ENCODE data around the gene UST. TPM values are rescaled to one million over a fixed set of nuclear protein-coding genes. Genes with fewer than 3 reads are reported as not detected.

The UST gene
- total and polyA plus RNA-seq, 9 of the 15 experiments (the other 6 are each of a cell fraction or from before 2014, with no cell fraction given): 0.04 to 0.10 TPM; not detected in 7

GRCh38 chr6:148775161-148775560 lies 28.3 kb downstream of the UST start:
- H3K4me1 ChIP-seq (replicated peaks in 1 of 2; ENCODE audit: control insufficient read depth in 2 of 2, insufficient read depth in 2 of 2, low read length in 2 of 2): no peaks in the 10 kb centered on the region
- no peaks in the 10 kb centered on the region for H3K79me2 ChIP-seq (ENCODE audit: control insufficient read depth, insufficient read depth, low read length)
- POLR2A ChIA-PET: interaction anchor here (0.9 kb wide), 1 partner anchor 17 kb away, joined by 3 read pairs; no protein-coding TSS in a partner anchor
- peaks cover 13 to 32% of the 10 kb centered on the region in 2 experiments for H3K27me3 ChIP-seq (ENCODE audit: control insufficient read depth in 2 of 2, insufficient read depth in 2 of 2, low read length in 2 of 2)
- ATAC-seq: no peak
- H4K20me1 ChIP-seq (replicated peaks; ENCODE audit: control insufficient read depth, insufficient read depth, low read length): no peaks in the 10 kb centered on the region
- no peak overlapping the region for H2AFZ ChIP-seq (ENCODE audit: low read depth, low read length)
- CTCF ChIA-PET (ENCODE audit: low intra/inter-chr PET ratio): no interaction called here
- no peak overlapping the region for H3K9ac ChIP-seq (ENCODE audit: insufficient read depth in 1 of 2, low read depth in 2 of 2, low read length in 2 of 2)
- H3K27ac ChIP-seq (ENCODE audit: extremely low read depth, low read depth, low read length): no peak overlapping the region
- 1% methylated on average over 6 of the region's 6 CpGs for WGBS (ENCODE audit: insufficient coverage, low coverage, missing lambda C conversion rate)
- FAIRE-seq: peak; percentile 15
- no peaks in the 10 kb centered on the region for H3K9me1 ChIP-seq (ENCODE audit: control insufficient read depth, insufficient read depth, low read length)
- no peak for TF ChIP-seq EZH2 (IDR thresholded peaks at IDR 0.05; ENCODE audit: borderline replicate concordance, low read depth, low read length)
- TF ChIP-seq LARP7 (IDR thresholded peaks at IDR 0.05): no peak
- TF ChIP-seq ILK (tag; IDR thresholded peaks at IDR 0.05; ENCODE audit: borderline replicate concordance, low read depth): no peak
- no peak for TF ChIP-seq IRF9 (tag; IDR thresholded peaks at IDR 0.05)
- TF ChIP-seq SAP30 (IDR thresholded peaks at IDR 0.05; ENCODE audit: borderline replicate concordance, insufficient read depth, low read depth, low read length, poor library complexity, severe bottlenecking): no peak
- TF ChIP-seq PBX2 (CRISPR knock-in tag; IDR thresholded peaks at IDR 0.05; ENCODE audit: low read depth): no peak
- no peak for TF ChIP-seq PBX2 (tag; conservative IDR thresholded peaks at IDR 0.05; ENCODE audit: low read depth)
- no peak for TF ChIP-seq CHAMP1 (IDR thresholded peaks at IDR 0.05)
- TF ChIP-seq TAF7 (tag; IDR thresholded peaks at IDR 0.05): no peak
- TF ChIP-seq TCF15 (CRISPR knock-in tag; IDR thresholded peaks at IDR 0.05): no peak
- no peak for TF ChIP-seq ZNF717 (CRISPR knock-in tag; IDR thresholded peaks at IDR 0.05)
- no peak for TF ChIP-seq NKRF (IDR thresholded peaks at IDR 0.05; ENCODE audit: borderline replicate concordance)
- H3K4me2 ChIP-seq (ENCODE audit: insufficient read depth, low read length): no peak overlapping the region
- BruUV-seq (replicated peaks): no TSS peak
- no peaks in the 10 kb centered on the region for H3K9me3 ChIP-seq (replicated peaks; ENCODE audit: control insufficient read depth, insufficient read depth, low read depth, low read length)
- intact Hi-C loops (cut with micrococcal nuclease) (no loop called here), in situ Hi-C loops (cut with MboI) (no loop called here)
- H3K36me3 ChIP-seq (ENCODE audit: control insufficient read depth, insufficient read depth, low read length): no peaks in the 10 kb centered on the region
- DNase-seq (ENCODE audit: extremely low read depth in 1 of 4, low spot score in 3 of 4): no peak
- H3K4me3 ChIP-seq: no peak overlapping the region
